Bronchus fibroblast of lung (primary cell): ENCODE measurements around the gene RBM43. TPM values are rescaled to one million over a fixed set of nuclear protein-coding genes. Genes with fewer than 3 reads are reported as not detected.

ENCODE experiments used
- total RNA-seq: library from RNA; depleted of rRNA; stranded (reverse); fragments of >200 nt; gene quantifications from 2 replicates; pipeline ENCODE4 v1.2.3, GENCODE V29; 2015

Gene RBM43
- total RNA-seq, result 3.1 and 4.2 TPM in 2 replicates

DNA sequence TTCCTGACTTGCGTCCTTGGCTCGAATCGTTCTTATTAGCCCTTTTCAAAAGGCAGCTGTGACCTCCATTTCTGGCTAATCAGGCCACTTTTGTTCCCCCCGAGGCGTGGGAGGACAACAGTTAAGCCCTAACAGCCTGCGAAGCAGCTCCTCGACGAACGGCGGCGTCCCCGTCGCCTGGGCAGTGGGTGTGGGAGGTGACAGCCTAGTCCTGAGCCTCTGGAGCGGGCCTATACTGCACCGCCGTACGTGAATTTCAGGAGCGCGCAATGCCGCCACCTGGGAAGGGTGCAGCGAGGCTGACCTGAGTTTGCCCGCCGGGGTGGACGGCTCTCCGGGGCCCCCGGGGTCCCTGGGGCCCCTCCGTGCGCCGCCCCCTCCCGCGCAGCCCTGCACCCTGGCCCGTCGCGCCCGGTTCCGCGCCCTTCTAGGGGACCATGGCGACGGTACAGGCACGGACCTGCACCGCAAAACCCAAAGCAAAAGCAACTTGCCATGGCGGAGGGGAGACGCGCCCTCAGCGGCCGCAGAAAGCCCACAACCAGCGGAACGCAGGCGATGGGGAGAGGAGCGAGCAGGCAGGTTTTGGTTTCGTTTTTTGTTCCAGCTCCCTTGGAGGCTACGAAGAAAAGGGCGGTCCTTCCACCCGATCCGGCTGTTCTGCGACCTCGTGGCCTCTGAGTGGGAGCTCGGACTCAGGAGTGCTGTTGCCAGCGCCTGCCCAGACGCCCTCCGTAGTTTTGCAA is at the start of gene RBM43:
RBM43 (minus strand) TSS at position 633 of the 746 bp plus-strand sequence; CDS start at position 497, 136 bp downstream.

Other genes with a start within 250 kb of the RBM43 start
- 10.7 and 17.7 TPM in 2 replicates for gene NMI, start 27.8 kb upstream of the RBM43 start, total RNA-seq
- 7.4 and 8.1 TPM in 2 replicates for gene TNFAIP6, start 95.7 kb upstream of the RBM43 start, total RNA-seq
- 15.3 and 15.9 TPM in 2 replicates for gene RIF1, start 148.0 kb upstream of the RBM43 start, total RNA-seq